HG03066 (cell line): ENCODE results near the gene ALDH5A1.
"Not testable (repeated sequence)": the region's sequence is repeated elsewhere in the genome, so short reads cannot be mapped to it uniquely, and the experiment has no call there.

Experiments
- ATAC-seq: cut with Tn5 transposase; IDR thresholded peaks from one replicate; pipeline ENCODE4 v1.9.1; 2021; ENCODE audit warnings: low read depth; ENCODE audit not compliant: unreplicated experiment

The ALDH5A1 gene

GRCh38 chr6:24484657-24485323 lies 10.0 kb upstream of the ALDH5A1 start:
- ATAC-seq: no peak

GRCh38 chr6:24486065-24486464 lies 8.7 kb upstream of the ALDH5A1 start:
- no peak for ATAC-seq

- ATAC-seq: no peak
Measured at GRCh38 chr6:24489470-24489869, 5.3 kb upstream of the ALDH5A1 start, which contains the start of gene GPLD1. Gene GPLD1 (minus strand): TSS chr6:24489578. CDS start chr6:24489511, 67 bp downstream.

GRCh38 chr6:24489881-24490280 lies 4.9 kb upstream of the ALDH5A1 start:
- ATAC-seq: no peak

GRCh38 chr6:24490948-24491347 lies 3.8 kb upstream of the ALDH5A1 start:
- ATAC-seq: no peak

GRCh38 chr6:24492475-24492874 lies 2.3 kb upstream of the ALDH5A1 start:
- ATAC-seq: no peak

GRCh38 chr6:24493945-24494820 lies 586 bp upstream of the ALDH5A1 start:
- no peak for ATAC-seq

GRCh38 chr6:24497254-24497970 lies 2.6 kb downstream of the ALDH5A1 start:
- ATAC-seq: no peak

- no peak for ATAC-seq
Measured at GRCh38 chr6:24500683-24501082, 5.9 kb downstream of the ALDH5A1 start.

GRCh38 chr6:24501374-24501773 lies 6.6 kb downstream of the ALDH5A1 start:
- no peak for ATAC-seq

- ATAC-seq: no peak
Measured at GRCh38 chr6:24501914-24502313, 7.1 kb downstream of the ALDH5A1 start.

- ATAC-seq: no peak
Measured at GRCh38 chr6:24504287-24504648, 9.5 kb downstream of the ALDH5A1 start.

- ATAC-seq: no peak
Measured at GRCh38 chr6:24504649-24505586, 10.1 kb downstream of the ALDH5A1 start.

- no peak for ATAC-seq
Measured at GRCh38 chr6:24506814-24507520, 12.2 kb downstream of the ALDH5A1 start.

GRCh38 chr6:24511976-24512375 lies 17.2 kb downstream of the ALDH5A1 start:
- ATAC-seq: not testable (repeated sequence)

- ATAC-seq: no peak
Measured at GRCh38 chr6:24513602-24514001, 18.8 kb downstream of the ALDH5A1 start.

GRCh38 chr6:24517659-24518543 lies 23.1 kb downstream of the ALDH5A1 start:
- peak; percentile 67 for ATAC-seq

GRCh38 chr6:24520929-24521546 lies 26.3 kb downstream of the ALDH5A1 start:
- peak; percentile 45 for ATAC-seq
